Breast epithelium (tissue), 3 donors: ENCODE data around the gene ZWINT.

ENCODE experiments used
- CTCF ChIP-seq, 3 donors: fragments of 450-650 bp; IDR thresholded peaks; one replicate each; pipeline ENCODE4 v1.5.1; 2016 to 2017; ENCODE audit warnings: antibody characterized with exemption in 3 of 3, mild to moderate bottlenecking in 3 of 3, moderate library complexity in 3 of 3
- POLR2A ChIP-seq: fragments of 450-650 bp; IDR thresholded peaks from one replicate; pipeline ENCODE4 v1.6.1; 2016; ENCODE audit warnings: antibody characterized with exemption, mild to moderate bottlenecking, moderate library complexity

DNA sequence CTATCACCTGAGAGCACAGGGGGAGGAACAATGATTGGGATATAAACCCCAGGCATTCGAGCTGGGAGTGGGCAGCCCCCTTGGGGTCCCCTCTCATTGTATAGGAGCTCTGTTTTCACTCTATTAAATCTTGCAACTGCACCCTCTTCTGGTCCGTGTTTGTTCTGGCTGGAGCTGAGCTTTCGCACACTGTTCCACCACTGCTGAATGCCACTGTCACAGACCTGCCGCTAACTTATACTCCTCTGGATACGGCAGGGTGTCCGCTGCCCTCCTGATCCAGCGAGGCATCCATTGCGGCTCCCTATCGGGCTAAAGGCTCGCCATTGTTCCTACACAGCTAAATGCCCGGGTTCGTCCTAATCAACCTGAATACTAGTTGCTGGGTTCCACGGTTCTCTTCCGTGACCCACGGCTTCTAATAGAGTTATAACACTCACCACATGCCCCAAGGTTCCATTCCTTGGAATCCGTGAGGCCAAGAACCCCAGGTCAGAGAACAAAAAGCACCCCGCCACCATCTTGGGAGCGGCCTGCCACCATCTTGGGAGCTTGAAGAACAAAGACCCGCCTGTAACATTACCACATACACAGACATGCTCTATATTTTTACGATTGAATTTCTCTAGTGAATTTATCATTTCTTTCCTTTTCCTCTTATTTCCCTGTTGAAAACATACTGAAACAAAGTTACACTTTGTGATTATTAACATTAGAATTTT lies 9.0 kb downstream of the ZWINT start:
- no peak for TF ChIP-seq CTCF (IDR thresholded peaks at IDR 0.05)
- no peak for TF ChIP-seq POLR2A
